AG08396 (cell line): Measurements from ENCODE around the gene SOWAHD.
"Not testable (repeated sequence)": the region's sequence is repeated elsewhere in the genome, so short reads cannot be mapped to it uniquely, and the experiment has no call there.

Experiments used
- DNase-seq: peaks from one replicate; pipeline ENCODE4 v3.0.0; 2012; ENCODE audit warnings: low spot score, mixed read lengths

Gene SOWAHD

DNA sequence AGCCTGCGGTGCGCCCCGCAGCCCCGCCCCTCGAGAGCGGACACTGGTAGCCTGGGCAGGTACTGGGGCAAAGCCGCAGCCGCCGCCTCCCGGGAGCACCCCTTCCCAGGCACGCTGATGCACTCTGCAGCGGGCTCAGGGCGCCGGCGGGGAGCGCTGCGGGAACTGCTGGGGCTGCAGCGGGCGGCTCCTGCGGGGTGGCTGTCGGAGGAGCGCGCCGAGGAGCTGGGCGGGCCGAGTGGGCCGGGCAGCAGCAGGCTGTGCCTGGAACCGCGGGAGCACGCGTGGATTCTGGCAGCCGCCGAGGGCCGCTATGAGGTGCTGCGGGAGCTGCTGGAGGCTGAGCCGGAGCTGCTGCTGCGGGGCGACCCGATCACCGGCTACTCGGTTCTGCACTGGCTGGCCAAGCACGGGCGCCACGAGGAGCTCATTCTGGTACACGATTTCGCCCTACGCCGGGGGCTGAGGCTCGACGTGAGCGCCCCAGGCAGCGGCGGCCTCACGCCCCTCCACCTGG, 401 bp downstream of the SOWAHD start:
- peak; percentile 36 for DNase-seq

DNA sequence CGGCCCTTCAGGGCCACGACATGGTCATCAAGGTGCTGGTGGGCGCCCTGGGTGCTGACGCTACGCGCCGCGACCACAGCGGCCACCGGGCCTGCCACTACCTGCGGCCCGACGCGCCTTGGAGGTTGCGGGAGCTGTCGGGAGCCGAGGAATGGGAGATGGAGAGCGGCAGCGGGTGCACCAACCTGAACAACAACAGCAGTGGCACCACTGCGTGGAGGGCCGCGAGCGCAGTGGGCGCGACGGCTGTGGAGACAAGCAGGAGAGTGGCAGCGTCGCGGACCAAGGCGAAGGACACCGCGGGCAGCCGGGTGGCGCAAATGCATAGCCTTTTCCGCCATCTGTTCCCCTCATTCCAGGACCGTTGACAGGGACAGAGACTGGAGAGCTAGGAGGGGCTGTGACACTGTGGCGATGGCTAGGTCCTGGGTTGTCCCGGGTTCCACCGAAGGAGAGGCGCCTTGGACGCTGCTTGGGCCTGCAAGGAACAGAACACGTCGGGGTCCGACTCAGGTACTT, 919 bp downstream of the SOWAHD start:
- DNase-seq = no peak

DNA sequence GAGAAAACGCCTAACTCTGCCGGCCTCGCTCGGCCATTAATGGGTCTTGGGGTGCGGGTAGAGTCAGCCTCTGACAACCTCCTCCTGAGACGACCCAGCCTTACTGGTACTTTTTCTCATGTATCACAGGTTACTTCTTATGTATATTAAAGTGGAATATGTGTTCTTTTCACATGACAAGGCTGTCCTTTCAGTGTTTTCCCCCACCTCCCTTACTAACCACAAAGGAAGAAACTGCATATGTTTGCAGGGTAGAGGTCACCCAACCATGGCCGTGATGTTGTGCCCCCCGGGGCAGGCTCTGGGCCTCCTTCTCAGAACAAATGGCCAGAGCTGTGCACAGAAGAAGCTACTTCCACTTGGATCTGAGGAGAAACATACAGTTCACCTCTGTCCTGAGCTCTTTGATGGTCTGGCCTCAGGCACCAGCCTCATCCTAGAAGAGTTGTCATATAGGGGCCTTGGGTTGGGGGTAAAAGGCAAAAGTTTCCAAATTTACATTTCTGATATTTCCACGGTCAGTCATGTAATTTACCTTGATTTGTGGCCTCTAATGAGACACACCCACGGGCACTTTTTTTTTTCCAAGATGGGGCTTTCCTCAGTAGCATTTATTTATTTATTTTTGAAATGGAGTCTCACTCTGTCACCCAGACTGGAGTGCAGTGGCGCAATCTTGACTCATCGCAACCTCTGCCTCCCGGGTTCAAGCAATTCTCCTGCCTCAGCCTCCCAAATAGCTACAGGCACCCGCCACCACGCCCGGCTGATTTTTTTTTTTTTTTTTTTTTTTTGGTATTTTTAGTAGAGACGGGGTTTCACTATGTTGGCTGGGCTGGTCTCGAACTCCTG, 1.9 kb downstream of the SOWAHD start:
- DNase-seq = no peak

DNA sequence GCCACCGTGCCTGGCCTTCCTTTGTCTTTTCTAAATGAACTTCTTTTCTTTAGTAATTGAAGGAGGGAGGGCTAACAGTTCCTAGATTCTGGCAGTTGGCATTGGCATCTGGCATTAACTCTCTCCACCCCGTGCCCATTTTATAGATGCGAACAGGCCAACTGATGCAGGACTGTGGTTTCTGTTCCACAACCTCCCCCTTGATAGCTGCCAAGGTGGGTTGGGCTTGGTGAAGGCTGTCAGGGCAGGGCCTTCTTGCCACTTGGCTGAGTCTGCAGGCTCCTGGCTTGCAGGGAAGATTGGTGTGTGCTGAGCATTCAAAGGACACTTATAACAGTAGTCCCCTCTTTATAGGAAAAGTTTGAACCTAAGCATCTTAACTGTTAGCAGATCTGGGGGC, 4.3 kb downstream of the SOWAHD start:
- no peak for DNase-seq

DNA sequence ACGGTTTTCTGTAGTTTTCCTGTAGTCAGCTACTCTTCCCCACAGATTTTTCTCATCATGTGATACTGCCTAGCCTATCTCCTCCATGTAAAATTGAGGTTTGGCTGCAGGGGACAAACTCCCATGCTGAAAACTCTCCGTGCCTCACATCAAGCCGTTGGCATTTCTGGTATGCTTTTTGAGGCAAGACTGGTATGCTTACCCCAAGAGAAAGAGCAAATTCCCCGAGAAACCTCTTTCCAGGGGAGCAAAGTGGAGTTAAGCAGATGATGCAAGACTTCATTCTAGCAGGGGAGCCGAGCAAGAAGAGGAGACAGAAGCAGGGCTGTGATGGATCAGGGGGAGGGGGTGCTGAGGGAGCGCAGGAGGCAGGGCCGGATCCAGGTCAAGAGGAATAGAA, 4.8 kb downstream of the SOWAHD start:
- peak; percentile 54 for DNase-seq

DNA sequence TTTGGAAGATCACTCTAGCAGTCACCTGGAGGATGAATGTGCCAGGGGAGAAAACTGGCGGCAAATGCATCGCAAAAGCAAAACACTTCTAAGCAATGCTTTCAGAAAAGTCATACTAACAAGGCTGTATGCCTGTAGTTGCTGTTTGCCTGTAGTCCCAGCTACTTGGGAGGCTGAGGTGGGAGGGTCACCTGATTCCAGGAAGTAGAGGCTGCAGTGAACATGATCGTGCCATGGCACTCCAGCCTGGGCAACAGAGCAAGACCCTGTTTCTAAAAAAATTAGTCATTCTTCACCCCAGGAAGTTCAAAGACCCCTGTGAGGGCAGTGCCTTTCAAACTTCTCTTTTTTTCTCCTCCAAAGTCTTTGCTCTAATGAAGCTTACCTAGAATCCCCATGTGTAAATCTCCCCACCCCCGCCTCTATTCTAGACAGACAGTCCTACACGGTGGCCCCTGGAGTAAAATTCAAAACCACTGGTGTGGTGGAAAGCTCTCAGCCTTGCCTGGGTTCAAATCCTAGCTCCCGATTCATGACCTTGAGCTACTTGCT, 5.5 kb downstream of the SOWAHD start:
- DNase-seq = no peak

DNA sequence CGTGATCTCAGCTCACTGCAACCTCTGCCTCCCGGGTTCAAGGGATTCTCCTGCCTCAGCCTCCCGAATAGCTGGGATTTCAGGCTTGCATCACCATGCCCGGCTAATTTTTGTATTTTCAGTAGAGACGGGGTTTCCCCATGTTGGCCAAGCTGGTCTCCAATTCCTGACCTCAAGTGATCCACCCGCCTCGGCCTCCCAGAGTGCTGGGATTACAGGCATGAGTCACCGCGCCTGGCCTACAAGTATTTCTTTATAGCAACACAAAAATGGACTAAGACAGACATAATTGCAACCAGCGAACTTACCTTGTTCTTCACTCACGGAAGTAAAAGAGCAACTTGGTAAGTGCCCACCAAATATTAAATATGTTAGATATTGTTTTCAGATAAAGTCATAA, 10.0 kb downstream of the SOWAHD start:
- not testable (repeated sequence) for DNase-seq

DNA sequence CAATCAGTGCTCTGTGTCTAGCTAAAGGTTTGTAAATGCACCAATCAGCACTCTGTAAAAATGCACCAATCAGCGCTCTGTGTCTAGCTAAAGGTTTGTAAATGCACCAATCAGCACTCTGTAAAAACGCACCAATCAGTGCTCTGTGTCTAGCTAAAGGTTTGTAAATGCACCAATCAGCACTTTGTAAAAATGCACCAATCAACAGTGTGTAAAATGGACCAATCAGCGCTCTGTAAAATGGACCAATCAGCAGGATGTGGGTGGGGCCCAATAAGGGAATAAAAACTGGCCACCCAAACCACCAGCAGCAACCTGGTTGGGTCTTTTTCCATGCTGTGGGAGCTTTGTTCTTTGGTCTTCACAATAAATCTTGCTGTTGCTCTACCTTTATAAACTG, 11.0 kb downstream of the SOWAHD start:
- DNase-seq = not testable (repeated sequence)

DNA sequence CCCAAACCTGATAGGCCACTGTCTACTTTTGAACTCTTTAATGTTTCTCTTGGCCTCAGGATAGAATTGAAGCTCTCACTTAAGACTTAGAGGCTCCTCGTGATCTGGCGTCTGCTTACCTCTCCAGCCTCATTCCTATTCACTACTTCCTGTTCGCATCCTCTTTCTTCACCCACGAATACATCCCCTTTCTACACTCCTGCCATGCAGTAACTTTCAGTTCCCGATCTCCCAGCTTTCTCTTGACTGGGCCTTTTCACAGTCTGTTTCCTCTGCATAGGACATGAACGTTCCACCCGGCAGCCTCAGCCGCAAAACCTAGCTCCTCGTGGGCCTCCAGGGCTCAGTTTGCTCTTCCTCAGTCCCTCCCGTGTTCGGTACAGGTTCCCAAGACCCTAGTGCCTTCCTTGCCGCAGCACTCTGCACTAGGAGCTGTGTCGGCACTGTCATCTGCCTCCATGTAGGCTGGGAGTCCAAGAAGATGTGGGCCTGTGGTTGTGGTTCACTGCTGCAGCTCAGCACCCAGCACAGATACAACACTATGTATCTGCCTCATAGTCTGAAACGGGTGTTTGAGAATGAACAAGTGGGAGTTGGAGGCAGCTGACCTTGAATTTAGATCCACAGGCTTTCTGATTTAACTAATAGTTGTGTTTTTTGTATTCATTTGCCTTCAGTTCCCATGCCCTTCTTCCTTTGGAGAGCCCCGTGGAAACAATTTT, 17.3 kb downstream of the SOWAHD start:
- DNase-seq = no peak

DNA sequence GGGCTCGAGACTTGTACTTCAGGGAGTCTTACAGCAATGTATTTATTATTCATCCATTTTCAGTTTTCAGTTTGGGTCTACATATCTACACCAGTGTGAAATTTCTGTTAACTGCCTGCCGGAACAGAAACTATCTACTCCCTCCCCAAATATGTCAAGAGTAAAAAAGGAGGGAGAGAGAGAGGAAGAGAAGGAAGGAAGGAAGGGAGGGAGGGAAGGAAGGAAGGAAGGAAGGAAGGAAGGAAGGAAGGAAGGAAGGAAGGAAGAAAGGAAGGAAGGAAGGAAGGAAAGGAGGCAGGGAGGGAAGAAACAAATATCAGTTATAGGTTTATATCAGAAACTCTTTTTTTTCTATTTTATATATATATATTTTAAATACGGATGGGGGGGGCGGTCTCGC, 20.4 kb downstream of the SOWAHD start:
- DNase-seq = no peak

DNA sequence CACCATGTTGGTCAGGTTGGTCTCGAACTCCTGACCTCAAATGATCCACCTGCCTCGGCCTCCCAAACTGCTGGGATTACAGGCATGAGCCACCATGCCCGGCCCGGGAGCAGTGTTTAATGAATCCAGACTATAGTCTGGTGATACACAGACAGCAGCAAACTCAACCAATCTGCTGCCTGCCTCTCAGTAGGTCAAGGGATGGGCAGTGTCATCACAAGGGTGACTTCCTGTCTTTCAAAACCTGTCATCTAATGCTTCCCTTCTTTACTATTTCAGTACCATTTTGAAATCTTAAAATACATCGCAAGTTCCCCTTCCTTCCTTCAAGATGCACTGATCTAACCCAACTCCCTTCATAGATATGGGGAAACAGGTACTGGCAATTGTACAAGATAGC, 24.6 kb downstream of the SOWAHD start:
- no peak for DNase-seq

DNA sequence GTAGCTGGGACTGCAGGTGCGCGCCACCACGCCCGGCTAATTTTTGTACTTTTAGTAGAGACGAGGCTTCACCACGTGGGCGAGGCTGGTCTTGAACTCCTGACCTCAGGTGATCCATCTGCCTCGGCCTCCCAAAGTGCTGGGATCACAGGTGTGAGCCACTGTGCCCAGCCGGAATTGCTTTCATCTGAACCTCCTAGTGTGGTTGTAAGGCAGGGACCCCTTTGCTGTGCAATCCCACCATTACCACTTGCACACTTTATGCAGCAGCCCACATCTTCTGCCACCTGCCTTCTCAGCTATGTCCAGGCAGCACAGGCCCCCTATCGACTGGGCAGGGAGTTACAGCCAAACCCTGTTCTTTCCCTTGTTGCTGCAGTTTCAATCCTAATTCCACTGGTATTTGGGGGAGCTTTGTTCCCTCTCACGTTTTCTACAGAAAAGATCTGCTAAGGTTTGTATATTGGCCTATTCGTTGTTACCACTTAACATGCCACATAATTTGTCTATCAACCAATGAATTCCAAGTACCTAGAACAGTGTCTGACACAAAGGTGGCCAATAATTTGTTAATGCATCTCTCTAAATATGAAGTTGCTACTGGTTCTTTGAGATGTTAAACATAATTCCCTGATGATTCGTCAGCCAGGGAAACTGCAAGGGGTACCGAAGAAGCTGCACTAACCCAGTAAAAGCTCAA, 26.5 kb downstream of the SOWAHD start:
- DNase-seq = peak; percentile 29

DNA sequence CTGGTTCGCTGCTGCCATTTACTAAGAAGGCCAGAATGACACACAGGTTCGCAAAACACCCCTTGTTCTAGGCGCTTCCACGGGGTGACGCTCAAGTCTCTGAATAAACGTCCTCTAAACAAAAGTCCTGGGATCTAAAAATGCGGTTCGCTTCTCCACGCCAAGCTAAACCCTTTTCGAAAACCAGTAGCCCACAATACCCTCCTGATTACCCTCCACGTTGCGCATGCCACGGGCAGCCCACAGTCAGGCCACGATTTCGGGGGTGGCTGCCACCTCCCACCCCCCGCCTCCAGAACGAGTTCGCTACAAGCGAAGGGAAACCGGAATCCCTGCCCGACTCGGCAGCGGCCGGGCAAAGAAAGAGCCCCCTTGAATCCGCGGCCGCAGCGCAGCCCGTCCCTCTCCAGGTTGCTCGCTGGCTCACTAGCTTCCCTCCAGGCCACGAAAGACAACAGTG, 32.6 kb downstream of the SOWAHD start:
- peak; percentile 10 for DNase-seq

DNA sequence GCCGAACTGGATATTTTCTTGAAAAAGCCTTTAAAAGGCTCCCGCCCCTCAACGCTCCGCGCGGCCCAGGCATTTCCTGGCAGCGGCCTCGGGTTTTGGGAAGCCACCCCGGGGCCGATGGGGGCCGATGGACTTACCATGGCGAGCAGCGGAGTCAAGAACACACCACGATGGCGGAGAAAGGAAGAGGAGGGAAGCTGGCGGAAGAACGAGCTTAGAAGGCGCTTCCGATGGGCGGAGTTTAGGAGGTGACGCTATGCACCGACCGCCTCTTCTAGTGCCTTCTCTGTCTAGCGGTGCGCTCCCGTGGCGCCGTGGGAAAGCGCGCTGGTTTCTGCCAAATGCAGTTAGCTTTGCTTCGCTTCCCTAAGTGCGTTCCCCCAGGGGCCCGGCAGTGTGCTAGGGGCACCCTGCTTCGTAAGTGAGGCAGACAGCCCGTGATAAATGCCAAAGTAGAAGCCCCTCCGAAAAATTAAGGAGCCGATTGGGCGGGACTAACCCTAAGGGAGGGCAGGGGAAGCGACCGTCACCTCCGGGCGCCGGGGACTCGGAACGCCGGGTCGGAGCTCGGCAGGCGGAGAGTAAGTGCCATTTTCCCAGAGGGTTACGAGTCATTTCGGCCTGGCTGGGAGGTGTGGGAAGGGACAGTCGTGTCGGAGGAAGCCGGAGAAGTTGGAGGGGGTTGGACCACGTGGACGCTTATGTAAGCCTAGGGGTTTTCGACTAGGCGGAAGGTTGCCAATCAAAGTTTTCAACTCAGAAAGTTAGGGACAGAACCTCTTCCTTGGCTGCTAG, 33.2 kb downstream of the SOWAHD start, which contains the start of gene RPL39:
RPL39 (minus strand) TSS at position 194 of the 795 bp plus-strand sequence; CDS start at position 140, 54 bp downstream.
- DNase-seq = peak; percentile 70

DNA sequence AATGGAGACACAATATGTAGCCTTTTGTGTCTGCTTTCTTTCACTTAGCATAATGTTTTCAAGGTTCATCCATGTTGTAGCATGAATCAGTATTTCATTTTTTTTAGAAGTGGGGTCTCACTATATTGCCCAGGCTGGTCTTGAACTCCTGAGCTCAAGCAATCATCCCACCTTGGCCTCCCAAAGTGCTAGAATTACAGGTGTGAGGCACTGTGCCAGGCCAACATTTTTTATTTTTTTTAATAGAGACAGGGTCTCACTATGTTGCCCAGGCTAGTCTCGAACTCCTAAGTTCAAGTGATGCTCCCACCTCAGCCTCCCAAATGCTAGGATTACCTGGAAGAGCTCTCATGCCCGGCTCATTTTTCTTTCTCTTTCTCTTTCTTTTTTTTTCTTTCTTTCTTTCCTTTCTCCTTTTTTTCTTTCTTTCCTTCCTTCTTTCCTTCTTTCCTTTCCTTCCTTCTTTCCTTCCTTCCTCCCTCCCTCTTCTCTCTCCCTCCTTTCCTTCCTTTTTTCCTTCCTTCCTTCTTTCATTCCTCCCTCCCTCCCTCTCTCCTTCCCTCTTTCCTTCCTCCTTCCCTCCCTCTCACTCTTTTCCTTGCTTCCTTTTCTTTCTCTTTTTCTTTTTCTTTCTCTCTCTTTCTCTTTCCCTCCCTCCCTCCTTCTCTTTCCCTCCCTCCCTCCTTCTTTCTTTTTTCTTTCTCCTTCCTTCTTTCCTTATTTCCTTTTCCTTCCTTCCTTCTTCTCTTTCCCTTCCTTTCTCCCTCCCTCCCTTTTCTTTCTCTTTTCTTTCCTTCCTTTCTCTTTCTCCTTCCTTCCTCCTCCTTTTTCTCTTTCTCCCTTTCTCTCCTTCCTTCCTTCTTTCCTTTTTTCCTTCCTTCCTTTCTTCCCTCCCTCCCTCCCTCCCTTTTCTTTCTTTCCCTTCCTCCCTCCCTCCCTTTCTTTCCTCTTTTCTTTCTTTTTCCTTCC, 43.1 kb downstream of the SOWAHD start:
- DNase-seq = no peak

DNA sequence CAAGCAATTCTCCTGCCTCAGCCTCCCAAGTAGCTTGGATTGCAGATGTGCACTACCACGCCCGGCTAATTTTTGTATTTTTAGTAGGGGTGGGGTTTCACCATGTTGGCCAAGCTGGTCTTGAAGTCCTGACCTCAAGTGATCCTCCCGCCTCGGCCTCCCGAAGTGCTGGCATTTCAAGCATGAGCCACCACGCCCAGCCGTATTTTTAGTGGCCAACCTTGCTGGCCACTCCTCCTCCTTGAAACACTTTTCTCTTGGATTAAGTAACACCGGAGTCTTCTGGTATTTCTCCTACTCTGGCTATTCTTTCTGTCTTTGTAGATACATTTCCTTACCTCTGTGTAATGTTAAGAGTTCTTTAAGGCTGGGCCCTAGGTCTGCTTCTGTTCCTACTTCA, 44.2 kb downstream of the SOWAHD start:
- no peak for DNase-seq

DNA sequence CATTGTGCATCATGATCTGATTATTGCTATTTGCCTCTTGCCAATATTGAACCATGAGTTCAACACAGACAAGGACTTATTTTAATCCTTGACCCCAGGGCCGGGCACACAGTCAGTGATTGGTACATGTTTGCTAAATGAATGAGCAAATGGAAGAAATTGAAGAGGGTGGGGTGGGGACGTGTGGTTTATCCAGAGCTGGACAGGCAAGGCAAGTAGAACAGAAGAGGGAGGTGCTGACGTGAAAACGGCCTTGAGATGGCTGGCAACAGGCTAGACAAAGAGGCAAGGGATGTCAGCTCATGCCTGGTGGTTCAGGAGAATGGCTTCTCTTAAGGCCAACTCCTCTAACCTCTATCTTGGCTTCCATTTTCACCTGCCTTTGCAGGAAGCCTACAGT, 50.1 kb downstream of the SOWAHD start:
- DNase-seq = not testable (repeated sequence)

DNA sequence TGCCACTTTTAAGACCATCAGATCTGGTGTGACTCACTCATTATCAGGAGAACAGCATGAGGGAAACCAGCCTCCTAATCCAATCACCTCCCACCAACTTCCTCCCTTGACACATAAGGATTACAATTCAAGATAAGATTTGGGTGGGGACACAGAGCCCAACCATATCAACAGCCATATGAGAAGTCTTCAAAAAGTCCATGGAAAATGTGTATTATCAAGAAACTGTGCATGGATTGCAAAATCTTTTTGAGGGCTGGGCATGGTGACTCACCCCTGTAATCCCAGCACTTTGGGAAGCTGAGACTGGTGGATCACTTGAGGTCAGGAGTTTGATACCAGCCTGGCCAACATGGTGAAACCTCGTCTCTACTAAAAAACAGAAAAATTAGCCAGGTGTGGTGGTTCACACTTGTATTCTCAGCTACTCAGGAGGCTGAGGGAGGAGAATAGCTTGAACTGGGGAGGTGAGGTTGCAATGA, 50.8 kb downstream of the SOWAHD start:
- DNase-seq = no peak
